GM12801 (cell line): ENCODE data around the gene CD109.
A peak's percentile ranks its signal among the peaks of the same experiment; 100 is the strongest.

Source experiments
- TF ChIP-seq, protein P1 (sequence below): IDR thresholded peaks from one replicate; pipeline ENCODE4 v1.5.1; 2011; ENCODE audit warnings: control low read depth; ENCODE audit not compliant: insufficient read length; ENCODE audit errors: extremely low read depth

Gene CD109

DNA sequence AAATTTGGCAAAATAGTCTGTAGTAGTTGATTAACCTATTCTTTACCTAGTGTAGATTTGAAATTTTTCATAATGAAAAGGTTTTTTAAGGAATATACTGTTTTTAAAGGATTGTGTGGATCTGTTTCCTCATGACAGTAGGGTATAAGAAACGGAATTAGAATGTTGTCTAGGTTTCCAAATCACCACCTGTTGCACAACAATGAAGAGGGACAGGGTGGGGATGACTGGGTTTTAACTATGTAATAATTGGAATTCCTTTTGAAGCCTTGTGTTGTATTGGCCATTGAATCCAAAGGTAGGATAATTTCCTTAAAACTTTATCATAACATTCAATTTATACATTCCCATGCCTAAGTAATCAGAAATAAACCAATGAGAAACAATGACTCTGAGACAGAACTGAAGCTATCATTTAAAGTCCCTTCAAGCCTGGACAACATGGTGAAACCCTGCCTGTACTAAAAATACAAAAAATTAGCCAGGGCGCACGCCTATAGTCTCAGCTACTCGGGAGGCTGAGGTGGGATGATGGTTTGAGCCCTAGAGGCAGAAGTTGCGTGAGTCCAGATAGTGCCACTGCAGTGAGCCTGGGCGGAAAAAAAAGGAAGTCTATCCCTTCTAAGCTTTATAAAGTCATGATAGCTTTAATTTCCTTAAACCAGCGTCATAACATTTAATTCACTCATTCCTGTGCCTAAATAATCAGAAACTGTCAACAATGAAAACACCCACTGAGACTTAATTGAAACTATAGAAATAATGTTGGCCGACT, 23.9 kb upstream of the CD109 start:
- TF ChIP-seq, protein P1, sequence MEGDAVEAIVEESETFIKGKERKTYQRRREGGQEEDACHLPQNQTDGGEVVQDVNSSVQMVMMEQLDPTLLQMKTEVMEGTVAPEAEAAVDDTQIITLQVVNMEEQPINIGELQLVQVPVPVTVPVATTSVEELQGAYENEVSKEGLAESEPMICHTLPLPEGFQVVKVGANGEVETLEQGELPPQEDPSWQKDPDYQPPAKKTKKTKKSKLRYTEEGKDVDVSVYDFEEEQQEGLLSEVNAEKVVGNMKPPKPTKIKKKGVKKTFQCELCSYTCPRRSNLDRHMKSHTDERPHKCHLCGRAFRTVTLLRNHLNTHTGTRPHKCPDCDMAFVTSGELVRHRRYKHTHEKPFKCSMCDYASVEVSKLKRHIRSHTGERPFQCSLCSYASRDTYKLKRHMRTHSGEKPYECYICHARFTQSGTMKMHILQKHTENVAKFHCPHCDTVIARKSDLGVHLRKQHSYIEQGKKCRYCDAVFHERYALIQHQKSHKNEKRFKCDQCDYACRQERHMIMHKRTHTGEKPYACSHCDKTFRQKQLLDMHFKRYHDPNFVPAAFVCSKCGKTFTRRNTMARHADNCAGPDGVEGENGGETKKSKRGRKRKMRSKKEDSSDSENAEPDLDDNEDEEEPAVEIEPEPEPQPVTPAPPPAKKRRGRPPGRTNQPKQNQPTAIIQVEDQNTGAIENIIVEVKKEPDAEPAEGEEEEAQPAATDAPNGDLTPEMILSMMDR: no peak

DNA sequence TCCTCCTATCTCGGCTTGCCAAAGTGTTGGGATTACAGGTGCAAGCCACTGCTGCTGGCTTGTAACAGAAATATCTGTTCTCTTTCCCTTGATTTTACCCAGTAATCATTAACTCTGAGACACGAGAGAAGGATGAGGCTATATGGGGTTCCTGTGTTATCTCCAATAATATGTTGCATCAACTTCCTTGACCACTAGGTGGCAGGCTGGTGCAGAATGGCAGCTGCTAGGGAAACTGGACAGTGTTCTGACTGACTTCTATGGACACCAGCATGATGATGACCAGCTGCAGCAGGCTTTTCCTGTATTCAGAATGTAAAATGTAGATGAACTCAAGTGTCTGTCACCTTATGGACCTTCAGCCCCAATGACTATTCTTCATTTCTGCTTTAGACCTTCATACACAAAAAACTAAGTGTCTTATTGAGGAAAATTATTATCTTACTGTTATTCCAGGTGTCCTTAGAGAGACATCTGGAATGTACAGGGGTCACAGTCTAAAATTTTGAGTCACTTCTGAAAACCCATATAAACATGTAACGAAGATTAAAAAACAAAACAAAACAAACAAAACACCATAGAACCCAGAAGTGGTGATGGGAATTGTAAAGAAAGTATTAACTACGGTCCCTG, 20.4 kb upstream of the CD109 start:
- TF ChIP-seq, protein P1: peak; percentile 36

DNA sequence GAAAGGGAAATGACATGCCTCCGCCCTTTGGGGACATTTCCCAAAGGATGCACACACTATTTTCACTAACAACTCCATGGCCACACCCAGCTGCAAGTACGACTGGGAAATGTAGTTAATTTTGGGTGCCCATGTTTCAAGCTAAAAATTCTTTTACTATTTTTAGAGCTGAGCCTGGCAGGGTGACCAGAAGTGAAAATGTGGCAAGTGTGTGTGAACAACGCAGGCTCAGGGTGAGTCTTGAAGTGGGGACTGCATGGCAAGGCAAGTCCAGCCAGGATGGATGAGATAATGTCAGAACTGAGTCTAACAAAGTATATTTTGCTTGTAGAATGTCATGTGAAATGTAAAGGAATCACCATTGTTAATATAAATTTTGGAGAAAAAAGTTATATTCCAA, 17.0 kb upstream of the CD109 start:
- TF ChIP-seq, protein P1: no peak

DNA sequence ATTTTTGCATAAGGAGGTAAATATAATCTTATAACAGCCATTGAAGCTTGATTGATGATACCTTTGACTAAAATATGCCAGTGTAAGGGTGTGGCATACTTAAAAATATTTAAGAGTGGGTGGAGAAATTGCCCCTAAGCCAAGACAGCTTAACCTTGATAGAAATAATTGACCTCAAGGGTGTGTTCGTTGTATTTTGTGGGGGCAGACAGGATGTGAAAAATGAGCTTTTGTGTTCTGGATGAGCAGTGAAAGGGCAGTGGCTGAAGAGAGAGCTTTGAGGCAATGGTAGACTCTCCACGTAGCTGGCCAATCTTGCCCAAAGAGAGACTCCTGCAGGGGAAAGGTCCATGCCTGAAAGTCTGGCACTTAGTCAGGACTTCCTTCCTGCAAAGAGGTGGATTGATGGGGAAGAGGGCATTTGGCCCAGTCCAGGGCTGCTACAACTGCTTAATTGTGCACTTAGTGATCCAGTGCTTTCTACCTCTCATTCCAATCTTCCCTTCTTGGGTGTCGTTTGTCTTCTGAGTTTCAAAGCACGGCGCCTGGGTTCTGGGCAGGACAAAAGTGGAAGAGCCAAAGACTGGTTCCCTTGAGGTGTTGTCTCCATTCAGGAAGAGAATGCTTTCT, 15.6 kb upstream of the CD109 start:
- TF ChIP-seq, protein P1: no peak

DNA sequence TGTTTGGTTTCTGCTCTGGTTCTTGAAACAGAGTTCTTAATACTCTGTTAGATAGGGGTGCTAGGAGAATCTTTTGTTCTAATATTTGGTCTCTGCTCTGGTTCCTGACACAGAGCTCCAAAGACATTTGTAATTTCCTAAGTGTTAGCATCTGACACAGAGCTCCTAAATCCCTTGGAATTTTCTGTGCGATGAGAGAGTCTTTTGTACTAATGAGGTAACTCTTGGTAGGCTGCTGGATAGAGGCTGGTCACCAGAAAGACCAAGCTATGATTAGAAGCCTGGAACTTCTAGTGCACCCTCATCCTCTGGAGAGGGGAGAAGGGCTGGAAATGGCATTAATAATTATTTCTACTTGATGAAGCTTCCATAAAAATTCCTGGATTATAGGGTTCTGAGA, 7.7 kb upstream of the CD109 start:
- TF ChIP-seq, protein P1: no peak

DNA sequence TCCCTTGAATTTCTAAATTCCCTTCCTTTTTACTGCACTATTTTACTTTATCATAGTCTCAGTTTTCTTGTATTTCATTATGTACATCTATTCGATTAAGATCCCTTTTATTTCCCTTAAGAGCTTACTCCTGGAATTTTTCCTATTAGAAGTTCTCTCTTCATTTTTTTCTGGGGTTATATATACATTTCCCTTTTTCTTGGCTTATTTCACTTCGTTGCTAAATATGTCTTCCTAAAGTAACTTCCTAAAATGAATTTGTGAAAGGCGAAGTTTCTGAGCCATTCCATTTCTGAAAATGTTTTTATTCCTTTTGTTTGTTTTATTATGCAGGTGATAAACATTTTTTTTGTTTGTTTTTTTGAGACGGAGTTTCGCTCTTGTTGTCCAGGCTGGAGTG, 5.9 kb upstream of the CD109 start:
- TF ChIP-seq, protein P1: no peak

DNA sequence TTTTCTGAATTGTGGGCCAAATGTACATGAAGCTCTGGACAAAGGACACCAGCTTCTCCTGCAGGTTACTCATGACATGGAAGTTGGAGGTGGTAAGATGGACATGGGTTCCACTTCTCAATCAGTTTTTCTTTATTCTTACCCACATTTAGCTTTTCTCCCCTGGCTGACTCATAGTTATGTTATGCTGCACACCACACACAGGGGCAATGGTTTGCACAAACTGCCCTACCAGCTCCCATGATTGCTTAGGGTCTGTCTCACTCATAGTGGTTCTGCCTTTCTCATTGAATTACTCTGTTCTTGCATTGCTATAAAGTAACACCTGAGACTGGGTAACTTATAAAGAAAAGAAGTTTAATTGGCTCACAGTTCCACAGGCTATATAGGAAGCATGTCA, 4.5 kb upstream of the CD109 start:
- TF ChIP-seq, protein P1: no peak
